Gastroesophageal sphincter (tissue), 4 donors: ENCODE results near the gene CPNE7. TPM values are rescaled to one million over a fixed set of nuclear protein-coding genes. Genes with fewer than 3 reads are reported as not detected.
"Not testable (repeated sequence)": the region's sequence is repeated elsewhere in the genome, so short reads cannot be mapped to it uniquely, and the experiment has no call there.

Experiments used
- ATAC-seq: fragments of 150-250 bp; one replicate; pipeline ENCODE4 v1.9.1; 2016; ENCODE audit warnings: mild to moderate bottlenecking, moderate library complexity
- H3K27ac ChIP-seq, 4 donors: fragments of 200-600 bp; sonication (generic) in 3 of 4; 1 replicate in 3 of 4; 2 replicates in 1 of 4; pipeline ENCODE4 v1.5.1; 2016 to 2019
- H3K27me3 ChIP-seq: fragments of 200-600 bp; sonication (generic); one replicate; pipeline ENCODE4 v1.5.1; 2019
- H3K36me3 ChIP-seq, 2 donors: fragments of 200-600 bp; sonication (generic); one replicate each; pipeline ENCODE4 v1.5.1; 2019; ENCODE audit warnings: control low read depth in 1 of 2
- H3K4me1 ChIP-seq, 3 donors: fragments of 200-600 bp; sonication (generic); 1 replicate in 2 of 3; 2 replicates in 1 of 3; pipeline ENCODE4 v1.5.1; 2016 to 2019; ENCODE audit warnings: control low read depth in 2 of 3
- H3K4me3 ChIP-seq, 2 donors: fragments of 200-600 bp; sonication (generic); one replicate each; pipeline ENCODE4 v1.5.1; 2019; ENCODE audit warnings: mild to moderate bottlenecking in 1 of 2, moderate library complexity in 1 of 2
- H3K9me3 ChIP-seq, 3 donors: fragments of 200-600 bp; sonication (generic); one replicate each; pipeline ENCODE4 v1.5.1; 2017 to 2019; ENCODE audit warnings: control low read depth in 2 of 3
- CTCF ChIP-seq, 4 experiments: fragments of 200-600 bp in 2 of 4; fragments of 450-650 bp in 2 of 4; sonication (generic) in 1 of 4; IDR thresholded peaks; one replicate each; pipeline ENCODE4 v1.5.1; 2017 to 2019; ENCODE audit warnings: antibody characterized with exemption in 4 of 4, mild to moderate bottlenecking in 2 of 4, moderate library complexity in 2 of 4
- EP300 ChIP-seq: sonication (generic); formaldehyde crosslinking; IDR thresholded peaks from one replicate; pipeline ENCODE4 v1.6.1; 2017; ENCODE audit warnings: antibody characterized with exemption, mild to moderate bottlenecking
- POLR2A ChIP-seq, 2 donors: fragments of 450-650 bp; IDR thresholded peaks; one replicate each; pipeline ENCODE4 v1.6.1; 2017; ENCODE audit warnings: antibody characterized with exemption in 2 of 2, mild to moderate bottlenecking in 2 of 2, moderate library complexity in 1 of 2
- POLR2AphosphoS5 ChIP-seq: sonication (generic); formaldehyde crosslinking; IDR thresholded peaks from one replicate; pipeline ENCODE4 v1.6.1; 2017; ENCODE audit warnings: antibody characterized with exemption
- WGBS, 2 donors: methylation state at CpG; one replicate each; pipeline ENCODE4 v1.1.5; 2018; ENCODE audit warnings: low coverage in 1 of 2; 5-methylcytosine and 5-hydroxymethylcytosine counted together
- total RNA-seq, 4 donors: library from RNA; depleted of rRNA; stranded (reverse); fragments of >200 nt; gene quantifications; one replicate each; pipeline ENCODE4 v1.1.0, GENCODE V29; 2016

Gene CPNE7
- total RNA-seq, 4 donors from 2014 or later: 0.67 to 1.8 TPM; not detected in 2

GRCh38 chr16:89583895-89584644 lies 8.5 kb downstream of the CPNE7 start:
- Histone ChIP-seq H3K27ac (no peak overlapping the region), H3K4me1 (peaks cover 0 to 6% (median 0%) of the 10 kb centered on the region in 3 donors), H3K27me3 (peaks cover 17% of the 10 kb centered on the region), H3K36me3 (no peaks in the 10 kb centered on the region), H3K4me3 (no peak overlapping the region), H3K9me3 (no peaks in the 10 kb centered on the region)
- WGBS, 2 donors: 100% methylated on average over 1 of the region's 49 CpGs; no CpG with 5 or more reads in 1 of the 2 donors
- ATAC-seq: no peak
- TF ChIP-seq EP300: no peak
- TF ChIP-seq CTCF (IDR thresholded peaks at IDR 0.05): no peak
- TF ChIP-seq POLR2AphosphoS5: no peak
- no peak for TF ChIP-seq POLR2A (IDR thresholded peaks at IDR 0.05)

GRCh38 chr16:89584768-89585549 lies 9.4 kb downstream of the CPNE7 start:
- Histone ChIP-seq H3K27ac (no peak overlapping the region), H3K4me1 (peaks cover 0 to 6% (median 0%) of the 10 kb centered on the region in 3 donors), H3K36me3 (no peaks in the 10 kb centered on the region), H3K27me3 (peaks cover 17% of the 10 kb centered on the region), H3K9me3 (no peaks in the 10 kb centered on the region), H3K4me3 (no peak overlapping the region)
- no peak for ATAC-seq
- TF ChIP-seq POLR2AphosphoS5 (no peak), POLR2A (IDR thresholded peaks at IDR 0.05) (no peak), EP300 (no peak), CTCF (IDR thresholded peaks at IDR 0.05) (no peak)
- 59 to 67% methylated on average over 3 to 9 of the region's 25 CpGs for WGBS, 2 donors

- WGBS, 2 donors: 80 to 87% methylated on average over 1 to 4 of the region's 7 CpGs
- Histone ChIP-seq H3K27ac (no peak overlapping the region), H3K4me1 (peaks cover 0 to 6% (median 0%) of the 10 kb centered on the region in 3 donors), H3K9me3 (no peaks in the 10 kb centered on the region), H3K27me3 (peaks cover 17% of the 10 kb centered on the region), H3K4me3 (no peak overlapping the region), H3K36me3 (no peaks in the 10 kb centered on the region)
- TF ChIP-seq POLR2AphosphoS5: no peak
- TF ChIP-seq EP300: no peak
- no peak for TF ChIP-seq CTCF (IDR thresholded peaks at IDR 0.05)
- no peak for TF ChIP-seq POLR2A (IDR thresholded peaks at IDR 0.05)
- ATAC-seq: no peak
Measured at GRCh38 chr16:89586218-89586617, 10.7 kb downstream of the CPNE7 start.

- ATAC-seq: no peak
- 20% methylated on average over 1 of the region's 25 CpGs; no CpG with 5 or more reads in 1 of the 2 donors for WGBS, 2 donors
Measured at GRCh38 chr16:89586853-89587252, 11.3 kb downstream of the CPNE7 start.

GRCh38 chr16:89587676-89588075 lies 12.1 kb downstream of the CPNE7 start:
- peaks cover 17% of the 10 kb centered on the region for H3K27me3 ChIP-seq
- WGBS, 2 donors: no CpG with 5 or more reads among the region's 36 CpGs
- not testable (repeated sequence) for H3K36me3 ChIP-seq

More at GRCh38 chr16:89586853-89587252, 11.3 kb downstream of the CPNE7 start:
- TF ChIP-seq CTCF (IDR thresholded peaks at IDR 0.05) (no peak), POLR2AphosphoS5 (no peak), EP300 (no peak), POLR2A (IDR thresholded peaks at IDR 0.05) (no peak)
- Histone ChIP-seq H3K9me3 (no peaks in the 10 kb centered on the region), H3K4me3 (no peak overlapping the region), H3K27ac (no peak overlapping the region), H3K4me1 (peaks cover 0 to 6% (median 0%) of the 10 kb centered on the region in 3 donors), H3K36me3 (no peaks in the 10 kb centered on the region), H3K27me3 (peaks cover 17% of the 10 kb centered on the region)

More at GRCh38 chr16:89587676-89588075, 12.1 kb downstream of the CPNE7 start:
- not testable (repeated sequence) for H3K9me3 ChIP-seq, ATAC-seq, H3K4me3 ChIP-seq, H3K27ac ChIP-seq, H3K4me1 ChIP-seq
